ENCODE results near the gene STXBP4. TPM values are rescaled to one million over a fixed set of nuclear protein-coding genes. Genes with fewer than 3 reads are reported as not detected.

Gene STXBP4
- total and polyA plus RNA-seq, 2 experiments from 2014 or later = 25.0 to 52.1 TPM

GRCh38 chr17:55163408-55163807 lies 194.8 kb downstream of the STXBP4 start (continued):
- TF ChIP-seq ZNF462 (CRISPR knock-in tag; IDR thresholded peaks at IDR 0.05) = no peak
- TF ChIP-seq EZH2 (IDR thresholded peaks at IDR 0.05; ENCODE audit: low read depth, unreplicated experiment) = no peak
- TF ChIP-seq STAT1 (IDR thresholded peaks at IDR 0.05; ENCODE audit: unreplicated experiment) = no peak
- no peak for TF ChIP-seq ZNF114 (CRISPR knock-in tag; IDR thresholded peaks at IDR 0.05)
- TF ChIP-seq CREB1 (CRISPR knock-in tag; IDR thresholded peaks at IDR 0.05; ENCODE audit: low read depth) = no peak
- no peak for TF ChIP-seq ETS1 (IDR thresholded peaks at IDR 0.05)

GRCh38 chr17:55166506-55166905 lies 197.9 kb downstream of the STXBP4 start:
- Histone ChIP-seq H3K4me2 (no peak overlapping the region), H3K4me3 (no peak overlapping the region), H3K9me2 (ENCODE audit: insufficient read depth) (no peaks in the 10 kb centered on the region), H3K36me3 (ENCODE audit: insufficient read depth) (no peaks in the 10 kb centered on the region), H3K27ac (ENCODE audit: low read depth) (no peak overlapping the region), H4K20me1 (replicated peaks; ENCODE audit: insufficient read depth) (no peaks in the 10 kb centered on the region), H3K79me2 (replicated peaks; ENCODE audit: insufficient read depth) (no peaks in the 10 kb centered on the region), H3K4me1 (ENCODE audit: insufficient read depth) (no peaks in the 10 kb centered on the region), H2AFZ (no peak overlapping the region), H3F3A (replicated peaks; ENCODE audit: low read depth) (no peaks in the 10 kb centered on the region), H3K27me3 (ENCODE audit: insufficient read depth) (no peaks in the 10 kb centered on the region)
- DNase-seq (ENCODE audit: low spot score) = no peak
- H3K27me3 Mint-ChIP-seq (ENCODE audit: insufficient read depth, low read depth, poor library complexity) = peaks cover under 1% of the 10 kb centered on the region
- no peak overlapping the region for H3K4me3 Mint-ChIP-seq
- H3K4me1 Mint-ChIP-seq = no peaks in the 10 kb centered on the region
- H3K27ac Mint-ChIP-seq = no peak overlapping the region
- no peaks in the 10 kb centered on the region for H3K9me3 Mint-ChIP-seq
- H3K36me3 Mint-ChIP-seq (ENCODE audit: low read depth) = no peaks in the 10 kb centered on the region
- ATAC-seq = no peak
- TF ChIP-seq ETS1 (IDR thresholded peaks at IDR 0.05) (no peak), STAT1 (IDR thresholded peaks at IDR 0.05; ENCODE audit: unreplicated experiment) (no peak), EZH2 (IDR thresholded peaks at IDR 0.05; ENCODE audit: low read depth, unreplicated experiment) (no peak), ZNF462 (CRISPR knock-in tag; IDR thresholded peaks at IDR 0.05) (no peak)
